Chondrocyte (in vitro differentiated cells): ENCODE data around the gene SLC1A7. TPM values are rescaled to one million over a fixed set of nuclear protein-coding genes. Genes with fewer than 3 reads are reported as not detected.

Experiments used
- DNase-seq: peaks from one replicate; pipeline ENCODE4 v3.0.0; 2021; ENCODE audit warnings: mixed read lengths, low spot score
- H3K27ac Mint-ChIP-seq: one replicate; pipeline ENCODE4 v1.8.0; 2021; ENCODE audit warnings: mild to moderate bottlenecking, moderate library complexity, mixed read lengths; ENCODE audit not compliant: unreplicated experiment
- H3K27me3 Mint-ChIP-seq: 2 replicates; pipeline ENCODE4 v1.8.0; 2021; ENCODE audit warnings: low read depth, mixed read lengths
- H3K36me3 Mint-ChIP-seq: 2 replicates; pipeline ENCODE4 v1.8.0; 2021; ENCODE audit warnings: low read depth, mixed read lengths
- H3K4me1 Mint-ChIP-seq: 2 replicates; pipeline ENCODE4 v1.8.0; 2021; ENCODE audit warnings: low read depth, mild to moderate bottlenecking, mixed read lengths
- H3K4me3 Mint-ChIP-seq: one replicate; pipeline ENCODE4 v1.8.0; 2021; ENCODE audit warnings: mild to moderate bottlenecking, moderate library complexity, mixed read lengths; ENCODE audit not compliant: unreplicated experiment
- H3K9me3 Mint-ChIP-seq: 2 replicates; pipeline ENCODE4 v1.8.0; 2021; ENCODE audit warnings: low read depth, mixed read lengths
- total RNA-seq: library from RNA; stranded (reverse); gene quantifications from 3 replicates; pipeline ENCODE4 v1.2.1, GENCODE V29; 2021
- TF ChIP-seq, protein P1 (sequence below): fragments of 200-600 bp; sonication (generic); IDR thresholded peaks from 2 replicates; pipeline ENCODE4 v1.5.0; 2021; ENCODE audit warnings: antibody characterized with exemption, mild to moderate bottlenecking, moderate library complexity

Gene SLC1A7
- total RNA-seq, 1 donor from 2014 or later = not detected

DNA sequence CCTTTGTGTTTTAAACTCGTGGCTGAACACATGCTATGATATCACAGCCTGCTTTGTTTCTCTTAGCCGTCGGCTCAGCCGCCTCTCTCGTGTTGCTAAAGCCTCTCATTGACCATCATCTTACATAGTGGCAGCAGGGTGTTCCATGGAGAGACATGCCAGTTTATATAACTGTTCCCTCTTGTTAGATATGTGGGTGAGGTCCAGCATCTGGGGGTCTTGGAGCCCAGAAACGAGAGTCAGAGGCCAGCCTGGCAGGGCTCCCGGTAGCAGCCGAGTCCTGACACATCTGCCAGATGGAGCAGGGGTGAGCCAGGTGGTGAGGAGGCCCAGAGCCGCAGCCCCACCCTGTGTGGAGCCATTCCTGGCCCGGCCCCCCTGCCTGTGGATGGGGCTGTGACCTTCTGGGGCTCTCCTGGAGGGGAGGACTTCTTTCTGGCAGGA is 68.5 kb downstream of the SLC1A7 start:
- TF ChIP-seq, protein P1, sequence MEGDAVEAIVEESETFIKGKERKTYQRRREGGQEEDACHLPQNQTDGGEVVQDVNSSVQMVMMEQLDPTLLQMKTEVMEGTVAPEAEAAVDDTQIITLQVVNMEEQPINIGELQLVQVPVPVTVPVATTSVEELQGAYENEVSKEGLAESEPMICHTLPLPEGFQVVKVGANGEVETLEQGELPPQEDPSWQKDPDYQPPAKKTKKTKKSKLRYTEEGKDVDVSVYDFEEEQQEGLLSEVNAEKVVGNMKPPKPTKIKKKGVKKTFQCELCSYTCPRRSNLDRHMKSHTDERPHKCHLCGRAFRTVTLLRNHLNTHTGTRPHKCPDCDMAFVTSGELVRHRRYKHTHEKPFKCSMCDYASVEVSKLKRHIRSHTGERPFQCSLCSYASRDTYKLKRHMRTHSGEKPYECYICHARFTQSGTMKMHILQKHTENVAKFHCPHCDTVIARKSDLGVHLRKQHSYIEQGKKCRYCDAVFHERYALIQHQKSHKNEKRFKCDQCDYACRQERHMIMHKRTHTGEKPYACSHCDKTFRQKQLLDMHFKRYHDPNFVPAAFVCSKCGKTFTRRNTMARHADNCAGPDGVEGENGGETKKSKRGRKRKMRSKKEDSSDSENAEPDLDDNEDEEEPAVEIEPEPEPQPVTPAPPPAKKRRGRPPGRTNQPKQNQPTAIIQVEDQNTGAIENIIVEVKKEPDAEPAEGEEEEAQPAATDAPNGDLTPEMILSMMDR = no peak
- peak; percentile 70 for DNase-seq

DNA sequence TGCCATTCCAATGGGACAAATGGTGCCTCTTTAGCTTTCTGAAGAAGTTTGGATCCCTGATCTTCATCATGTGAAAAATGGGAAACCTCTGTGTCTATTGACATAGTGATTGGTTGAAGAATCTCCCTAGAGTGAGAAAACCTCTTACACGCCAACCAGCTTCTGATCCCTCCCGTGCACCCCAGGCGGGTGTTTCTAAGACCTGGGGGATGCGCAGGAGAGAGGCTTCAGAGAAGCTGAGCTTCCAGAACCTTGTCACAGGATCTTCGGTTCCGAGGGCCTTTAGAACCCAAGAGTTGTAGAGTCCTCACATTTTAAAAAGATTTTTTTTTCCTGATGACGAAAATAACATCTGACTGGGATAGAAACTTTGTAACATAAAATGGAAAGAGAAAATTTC is 69.2 kb downstream of the SLC1A7 start:
- Mint-ChIP-seq H3K9me3 (no peaks in the 10 kb centered on the region), H3K36me3 (peaks cover 2% of the 10 kb centered on the region), H3K27me3 (no peaks in the 10 kb centered on the region), H3K27ac (no peak overlapping the region), H3K4me1 (no peaks in the 10 kb centered on the region), H3K4me3 (no peak overlapping the region)
- DNase-seq = peak; percentile 34
- TF ChIP-seq, protein P1 = no peak

More for the DNA sequence above, 68.5 kb downstream of the SLC1A7 start:
- peaks cover 2% of the 10 kb centered on the region for H3K36me3 Mint-ChIP-seq
- no peak overlapping the region for H3K27ac Mint-ChIP-seq
- H3K4me1 Mint-ChIP-seq = no peaks in the 10 kb centered on the region
- H3K9me3 Mint-ChIP-seq = no peaks in the 10 kb centered on the region
- H3K4me3 Mint-ChIP-seq = no peak overlapping the region
- H3K27me3 Mint-ChIP-seq = no peaks in the 10 kb centered on the region

DNA sequence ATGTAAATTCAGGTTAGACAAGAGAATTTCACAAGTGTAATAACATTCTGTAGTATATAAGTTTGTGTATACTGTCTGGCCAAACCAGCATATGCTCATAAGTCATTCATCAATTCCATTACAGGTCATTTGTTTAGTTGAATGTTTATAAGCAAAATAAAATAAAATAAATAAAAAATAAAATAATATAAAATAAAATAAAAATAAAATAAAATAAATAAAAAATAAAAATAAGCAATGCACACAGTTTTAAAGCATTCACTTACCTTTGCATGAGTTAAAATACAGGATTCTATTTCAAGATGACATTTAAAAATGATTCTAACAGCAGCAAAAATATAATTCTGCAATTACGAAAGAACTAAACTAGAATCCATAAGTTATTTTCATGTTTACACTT is 70.5 kb downstream of the SLC1A7 start:
- Mint-ChIP-seq H3K27me3 (no peaks in the 10 kb centered on the region), H3K4me3 (no peak overlapping the region), H3K4me1 (no peaks in the 10 kb centered on the region), H3K9me3 (no peaks in the 10 kb centered on the region), H3K36me3 (peaks cover 2% of the 10 kb centered on the region), H3K27ac (no peak overlapping the region)
- TF ChIP-seq, protein P1 = no peak
- no peak for DNase-seq

DNA sequence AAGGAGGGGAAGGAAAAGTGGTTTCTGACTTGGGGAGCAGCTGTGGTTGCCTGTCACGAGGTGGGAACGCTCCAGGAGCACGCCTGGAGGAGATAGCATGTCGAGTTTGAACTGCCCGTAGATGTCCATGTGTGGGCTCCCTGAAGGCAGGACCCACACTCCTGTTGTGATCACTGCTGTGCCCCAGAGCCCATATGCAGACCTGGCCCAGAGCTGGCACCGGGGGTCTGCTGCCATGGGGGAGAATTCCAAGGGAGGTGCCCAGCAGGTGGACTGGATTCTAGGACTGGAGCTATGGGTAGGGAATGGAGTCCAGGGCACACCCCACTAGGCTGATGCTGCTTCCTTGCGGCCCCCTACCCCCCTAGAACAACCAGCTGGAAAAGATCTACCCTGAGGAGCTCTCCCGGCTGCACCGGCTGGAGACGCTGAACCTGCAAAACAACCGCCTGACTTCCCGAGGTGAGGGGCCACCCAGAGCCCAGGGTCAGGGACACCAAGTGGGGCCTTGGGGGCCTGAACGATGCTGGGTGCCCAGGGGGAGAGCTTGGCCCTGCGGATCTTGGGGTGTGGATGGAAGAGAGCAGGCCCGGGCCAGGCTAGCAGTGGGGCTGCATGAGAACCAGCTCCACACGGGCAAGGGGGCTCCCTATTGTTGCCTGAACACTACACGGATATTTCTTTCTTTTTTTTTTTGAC is 71.1 kb downstream of the SLC1A7 start:
- Mint-ChIP-seq H3K9me3 (no peaks in the 10 kb centered on the region), H3K4me1 (no peaks in the 10 kb centered on the region), H3K27me3 (no peaks in the 10 kb centered on the region), H3K36me3 (peaks cover 2% of the 10 kb centered on the region), H3K27ac (no peak overlapping the region), H3K4me3 (no peak overlapping the region)
- TF ChIP-seq, protein P1 = no peak
- peak; percentile 61 for DNase-seq

DNA sequence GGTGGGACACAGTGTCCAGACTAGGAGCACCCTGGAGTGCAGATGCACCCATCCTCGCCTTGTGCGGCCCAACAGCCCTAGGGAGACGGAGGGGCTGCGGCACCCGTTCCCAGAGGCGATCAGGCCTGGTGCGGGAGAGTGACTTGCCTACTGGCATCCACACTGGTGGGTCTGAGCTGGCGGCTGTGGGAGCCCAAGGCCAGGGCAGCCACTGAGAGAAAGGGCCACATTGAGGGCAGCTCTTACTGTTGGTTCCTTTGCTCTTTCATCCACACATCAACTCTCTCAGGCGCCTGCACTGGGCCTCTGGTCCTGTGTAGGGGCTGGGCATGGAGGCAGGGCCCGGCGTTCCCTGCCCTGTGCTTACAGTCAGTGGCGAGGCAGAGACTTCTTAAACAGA is 71.8 kb downstream of the SLC1A7 start:
- H3K36me3 Mint-ChIP-seq = peaks cover 2% of the 10 kb centered on the region
- TF ChIP-seq, protein P1 = no peak
- no peaks in the 10 kb centered on the region for H3K27me3 Mint-ChIP-seq
- H3K27ac Mint-ChIP-seq = no peak overlapping the region
- H3K4me1 Mint-ChIP-seq = no peaks in the 10 kb centered on the region
- peak; percentile 76 for DNase-seq
- H3K9me3 Mint-ChIP-seq = no peaks in the 10 kb centered on the region
- H3K4me3 Mint-ChIP-seq = no peak overlapping the region
